Stimulated activated naive CD4-positive, alpha-beta T cell treated with Interleukin-2 at 50 U/mL for 16 hours (primary cell): ENCODE measurements around the gene ODAD3.
"Not testable (repeated sequence)": the region's sequence is repeated elsewhere in the genome, so short reads cannot be mapped to it uniquely, and the experiment has no call there.

Source experiments
- DNase-seq: peaks from one replicate; lab custom pipeline; 2025; lab: John Stamatoyannopoulos, UW

ODAD3 gene

GRCh38 chr19:11435057-11435832 lies at the start of gene ODAD3, which contains the start of gene PRKCSH:
Gene ODAD3, minus strand, starts transcription at chr19:11435121. Its CDS starts 105 bp downstream, at chr19:11435016.
Gene PRKCSH, plus strand, starts transcription at chr19:11435635. Its CDS starts 483 bp downstream, at chr19:11436118.
- peak; percentile 100 for DNase-seq

DNA sequence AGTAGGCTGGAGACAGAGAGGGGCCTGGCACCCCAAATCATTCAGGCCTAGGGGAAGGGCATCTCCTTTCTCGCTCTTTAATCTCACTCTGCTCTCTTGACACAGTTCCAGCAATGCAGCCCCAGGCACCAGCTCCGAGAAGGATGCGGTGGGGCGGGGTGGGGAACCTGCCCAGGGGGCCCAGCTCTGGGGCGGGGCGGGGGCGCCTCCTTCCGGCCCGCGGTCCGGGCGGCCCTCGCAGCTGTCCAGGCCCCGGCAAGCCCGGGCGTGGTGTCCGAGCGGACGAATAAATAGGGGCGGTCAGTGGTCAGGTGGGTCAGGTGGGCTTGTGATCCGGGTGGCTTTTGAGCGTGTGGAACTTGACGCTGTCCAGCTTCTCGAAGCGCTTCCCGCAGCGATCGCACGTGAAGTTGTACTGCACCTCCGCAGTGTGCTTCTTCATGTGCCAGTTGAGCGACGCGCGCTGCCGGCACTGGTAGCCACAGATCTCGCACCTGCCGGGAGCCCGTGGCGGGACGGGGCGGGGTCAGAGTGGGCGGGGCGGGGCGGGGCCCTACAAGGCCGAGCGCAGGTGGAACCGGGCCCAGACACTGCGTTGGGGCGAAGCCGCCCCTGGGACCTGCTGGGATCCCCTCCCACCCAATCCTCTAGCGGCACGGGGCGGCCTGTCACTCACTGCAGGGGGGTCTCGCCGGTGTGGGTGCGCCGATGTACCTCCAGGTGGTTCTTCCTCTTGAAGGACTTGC lies 48.6 kb upstream of the ODAD3 start:
- no peak for DNase-seq

DNA sequence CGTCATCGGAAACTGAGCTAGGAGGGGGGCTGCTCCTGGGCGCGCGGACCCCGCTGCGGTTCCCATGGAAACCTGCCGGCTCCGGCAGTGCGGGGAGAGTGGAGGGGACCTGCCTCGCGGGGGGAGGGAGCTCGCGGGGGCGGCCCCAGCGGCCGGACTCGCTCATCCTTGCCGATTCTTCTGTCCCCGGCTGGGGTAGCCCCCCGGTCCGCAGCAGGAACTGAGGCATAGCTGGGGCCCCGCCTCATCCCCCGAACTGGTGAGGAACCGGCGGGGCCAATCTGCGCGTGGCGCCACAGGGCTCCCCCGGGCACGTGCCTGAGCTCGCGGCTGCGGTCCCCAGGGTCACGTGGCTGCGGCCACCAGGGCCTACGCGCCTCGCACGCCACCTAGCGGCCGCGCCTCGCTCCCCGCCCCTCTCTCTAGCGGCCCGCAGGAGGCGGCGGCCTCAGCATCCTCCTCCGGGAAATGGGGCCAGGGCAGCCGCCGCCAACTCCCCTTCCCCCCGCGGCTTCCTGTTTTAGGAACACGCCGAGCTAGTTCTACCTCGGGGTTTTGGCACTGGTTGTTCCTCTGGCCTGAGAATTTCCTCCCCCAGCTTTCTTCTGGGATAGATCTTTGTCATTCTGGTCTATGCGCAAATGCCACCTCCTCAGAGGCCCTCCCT lies 47.6 kb upstream of the ODAD3 start:
- peak; percentile 84 for DNase-seq

- peak; percentile 80 for DNase-seq
These were observed 46.8 kb upstream of the ODAD3 start for GRCh38 chr19:11481534-11482383.

- no peak for DNase-seq
These were observed 46.0 kb upstream of the ODAD3 start, which contains the start of gene ELAVL3 for GRCh38 chr19:11480715-11481533. Gene ELAVL3, minus strand, starts transcription at chr19:11481046. Its CDS starts 438 bp downstream, at chr19:11480608.

DNA sequence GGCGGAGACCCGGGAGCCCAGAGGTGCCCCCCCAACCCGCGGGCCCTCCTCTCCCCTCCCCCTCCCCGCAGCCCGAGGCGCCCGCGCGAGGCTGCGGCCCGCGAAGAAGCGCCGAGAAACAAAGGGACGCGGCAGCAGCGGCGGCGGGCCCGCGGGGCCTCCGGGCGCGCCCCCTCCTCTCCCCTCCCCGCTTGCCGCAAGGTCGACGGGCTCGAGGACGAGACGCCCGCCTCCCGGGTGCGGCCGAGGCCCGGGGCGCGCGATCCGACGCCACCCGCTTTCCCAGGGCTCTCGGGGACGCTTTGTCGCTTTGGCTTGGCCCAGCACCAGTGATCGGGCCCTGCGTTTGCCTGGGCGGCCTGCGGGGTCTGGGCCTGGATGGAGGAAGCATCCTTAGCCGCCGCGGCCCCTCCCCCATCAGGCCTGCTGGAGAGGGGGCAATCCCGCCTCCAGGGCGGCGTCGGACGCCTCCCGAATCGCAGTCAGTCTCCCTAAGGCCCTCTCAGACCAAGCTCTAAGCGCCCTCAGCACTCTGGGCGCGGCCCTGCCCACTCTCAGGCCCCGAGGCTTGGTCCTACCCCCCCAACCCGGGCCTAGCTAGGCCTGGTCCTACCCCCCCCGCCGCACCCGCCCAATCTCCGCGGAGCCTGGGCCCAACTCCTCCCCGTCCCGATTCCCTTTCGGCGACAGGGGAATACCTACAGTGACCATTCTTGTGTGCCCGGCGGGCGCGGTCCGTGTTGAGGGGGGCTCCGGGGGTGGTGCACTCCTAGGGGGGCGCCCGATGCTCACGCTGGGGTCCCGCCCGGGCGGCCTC lies 45.2 kb upstream of the ODAD3 start:
- DNase-seq: no peak

- DNase-seq: no peak
These were observed 44.4 kb upstream of the ODAD3 start for GRCh38 chr19:11479090-11479897.

DNA sequence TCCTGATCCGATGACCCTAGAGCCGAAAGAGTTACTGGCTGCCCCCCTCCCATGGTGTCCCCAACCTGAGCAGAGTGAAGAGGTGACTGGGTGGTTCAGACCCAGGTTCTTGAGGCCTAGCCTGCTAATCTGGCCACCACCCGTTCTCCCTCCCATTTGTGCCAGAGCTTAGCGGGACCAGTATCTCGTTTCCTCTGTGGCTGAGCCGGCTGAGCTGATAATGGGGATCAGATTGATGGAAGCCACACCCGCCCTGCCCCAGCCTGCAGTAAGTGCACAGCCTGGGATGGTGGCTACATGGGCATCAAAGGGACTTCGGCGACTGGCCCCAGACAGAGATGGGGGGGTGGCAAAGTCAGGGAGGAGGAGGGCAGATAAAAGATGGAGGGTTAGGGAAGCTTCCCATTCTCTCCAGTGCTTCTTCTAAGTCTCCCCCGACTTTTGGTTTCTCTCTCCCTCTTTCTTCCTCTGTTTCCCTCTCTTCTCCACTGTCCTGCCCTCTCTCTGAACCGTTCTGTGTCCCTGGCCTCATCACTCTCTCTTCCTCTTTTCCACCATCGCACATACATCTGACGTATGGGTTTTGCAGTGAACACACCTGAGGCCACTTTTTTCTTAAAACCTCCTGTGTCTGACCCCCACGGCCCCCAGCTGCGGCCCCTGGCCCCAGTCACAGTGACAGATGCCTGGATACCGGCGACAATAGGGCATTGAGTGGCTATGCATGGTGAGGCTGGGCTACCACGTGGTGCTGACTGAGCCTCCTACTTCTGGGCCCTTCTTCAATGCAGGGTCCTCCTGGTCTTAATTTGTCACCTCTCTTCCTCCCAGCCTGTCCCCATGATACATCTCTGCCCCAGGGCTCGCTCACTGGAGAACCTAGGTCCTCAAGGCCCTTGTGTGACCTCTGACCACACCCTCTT lies 43.5 kb upstream of the ODAD3 start:
- no peak for DNase-seq

DNA sequence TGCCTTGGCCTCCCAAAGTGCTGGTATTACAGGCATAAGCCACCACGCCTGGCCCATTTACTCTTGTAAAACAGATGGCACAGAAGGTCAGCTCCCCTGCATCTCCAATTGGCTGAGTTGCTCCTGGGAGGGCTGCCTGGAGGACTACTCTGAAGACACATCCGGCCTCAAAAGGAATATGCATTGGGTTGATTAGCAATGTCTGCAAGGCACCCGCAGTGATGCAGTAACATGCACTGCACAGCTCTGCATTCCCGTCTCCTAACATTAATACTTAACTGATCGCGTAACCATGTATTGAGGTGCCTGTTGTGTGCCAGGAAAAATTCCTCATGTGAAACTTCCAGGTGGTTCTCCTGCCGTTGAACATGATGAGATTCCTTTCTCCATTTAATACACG lies 40.9 kb upstream of the ODAD3 start:
- no peak for DNase-seq

GRCh38 chr19:11475343-11475742 lies 40.4 kb upstream of the ODAD3 start:
- DNase-seq: not testable (repeated sequence)

DNA sequence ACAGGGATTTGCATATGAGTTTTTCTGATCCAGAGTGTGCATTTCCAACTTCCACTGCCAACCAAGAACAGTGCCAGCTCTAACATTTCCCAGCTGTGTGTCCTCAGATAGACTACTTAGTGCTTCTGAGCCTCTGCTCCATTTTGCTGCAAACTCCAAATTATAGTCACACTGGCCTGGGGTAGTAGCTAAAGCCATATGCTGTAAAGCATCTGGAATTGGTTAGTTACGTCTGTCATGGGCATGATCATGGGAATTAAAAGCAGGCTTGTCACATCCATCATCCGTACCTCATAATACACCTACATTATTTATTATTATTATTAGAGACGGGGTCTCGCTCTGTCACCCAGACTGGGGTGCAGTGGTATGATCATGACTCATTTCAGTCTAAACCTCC lies 38.8 kb upstream of the ODAD3 start:
- no peak for DNase-seq

DNA sequence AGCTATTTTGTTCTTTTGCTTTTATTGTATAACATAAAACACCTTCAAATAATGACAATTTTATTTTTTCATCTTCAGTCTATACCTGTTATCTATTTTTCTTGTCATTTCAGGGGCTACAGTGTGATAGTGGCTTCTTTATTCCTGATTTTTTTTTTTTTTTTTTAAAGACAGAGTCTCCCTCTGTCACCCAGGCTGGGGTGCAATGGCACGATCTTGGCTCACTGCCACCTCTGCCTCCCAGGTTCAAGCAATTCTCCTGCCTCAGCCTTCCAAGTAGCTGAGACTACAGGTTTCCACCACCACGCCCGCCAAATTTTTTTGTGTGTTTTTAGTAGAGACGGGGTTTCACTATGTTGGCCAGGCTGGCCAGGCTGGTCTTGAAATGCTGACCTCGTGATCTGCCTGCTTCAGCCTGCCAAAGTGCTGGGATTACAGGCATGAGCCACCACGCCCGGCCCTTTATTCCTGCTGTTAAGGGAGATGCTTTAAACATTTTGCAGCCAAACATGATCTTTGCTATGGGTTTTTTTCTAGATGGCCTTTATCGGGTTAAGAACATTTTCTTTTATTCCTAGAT lies 33.4 kb upstream of the ODAD3 start:
- DNase-seq: not testable (repeated sequence)

GRCh38 chr19:11465600-11465999 lies 30.7 kb upstream of the ODAD3 start:
- no peak for DNase-seq

GRCh38 chr19:11464333-11465265 lies 29.7 kb upstream of the ODAD3 start:
- DNase-seq: no peak

GRCh38 chr19:11463391-11463790 lies 28.5 kb upstream of the ODAD3 start:
- no peak for DNase-seq

DNA sequence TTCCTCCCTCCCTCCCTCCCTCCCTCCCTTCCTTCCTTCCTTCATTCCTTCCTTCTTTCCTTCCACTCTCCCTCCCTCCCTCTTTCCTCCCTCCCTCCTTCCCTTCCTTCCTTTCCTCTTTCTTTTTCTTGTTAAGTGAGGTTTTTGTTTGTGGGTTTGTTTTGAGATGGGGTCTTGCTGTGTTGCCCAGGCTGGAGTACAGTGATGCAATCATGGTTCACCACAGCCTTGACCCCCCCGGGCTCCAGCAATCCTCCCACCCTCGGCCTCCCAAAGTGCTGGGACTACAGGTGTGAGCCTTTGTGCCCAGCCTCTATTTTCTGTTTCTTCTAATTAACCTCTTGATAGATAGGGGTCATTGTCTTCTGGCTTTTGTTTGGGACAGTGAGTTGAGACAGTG lies 26.5 kb upstream of the ODAD3 start:
- DNase-seq: no peak
